ENCODE data around the gene TUBB2A.
"Not testable (repeated sequence)": the region's sequence is repeated elsewhere in the genome, so short reads cannot be mapped to it uniquely, and the experiment has no call there.

DNA sequence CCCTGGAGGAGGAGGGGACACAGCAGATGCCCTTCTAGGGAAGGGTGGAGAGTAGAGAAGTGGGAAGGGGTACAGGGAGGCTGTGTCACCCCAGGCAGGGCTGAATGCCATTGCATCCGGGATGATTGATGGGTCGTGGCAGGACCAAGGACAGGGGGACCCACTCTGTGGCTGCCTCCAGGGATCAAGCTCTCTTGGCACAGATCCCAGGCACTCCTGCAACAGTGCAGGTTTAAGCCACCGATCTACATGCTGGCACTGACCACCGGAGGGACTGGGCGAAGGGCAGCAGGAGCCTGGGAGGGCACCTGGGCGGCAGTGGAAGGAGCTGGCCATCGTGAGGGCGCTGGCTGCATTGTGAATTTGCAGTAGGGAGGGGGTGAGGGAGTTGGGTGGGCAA lies 22.6 kb upstream of the TUBB2A start:
- not testable (repeated sequence) for TF ChIP-seq POLR2AphosphoS5 (IDR thresholded peaks at IDR 0.05; ENCODE audit: low read depth, low read length); SIN3A (IDR thresholded peaks at IDR 0.05; ENCODE audit: borderline replicate concordance, insufficient read depth, low read depth, low read length)
- TF ChIP-seq, protein P1, sequence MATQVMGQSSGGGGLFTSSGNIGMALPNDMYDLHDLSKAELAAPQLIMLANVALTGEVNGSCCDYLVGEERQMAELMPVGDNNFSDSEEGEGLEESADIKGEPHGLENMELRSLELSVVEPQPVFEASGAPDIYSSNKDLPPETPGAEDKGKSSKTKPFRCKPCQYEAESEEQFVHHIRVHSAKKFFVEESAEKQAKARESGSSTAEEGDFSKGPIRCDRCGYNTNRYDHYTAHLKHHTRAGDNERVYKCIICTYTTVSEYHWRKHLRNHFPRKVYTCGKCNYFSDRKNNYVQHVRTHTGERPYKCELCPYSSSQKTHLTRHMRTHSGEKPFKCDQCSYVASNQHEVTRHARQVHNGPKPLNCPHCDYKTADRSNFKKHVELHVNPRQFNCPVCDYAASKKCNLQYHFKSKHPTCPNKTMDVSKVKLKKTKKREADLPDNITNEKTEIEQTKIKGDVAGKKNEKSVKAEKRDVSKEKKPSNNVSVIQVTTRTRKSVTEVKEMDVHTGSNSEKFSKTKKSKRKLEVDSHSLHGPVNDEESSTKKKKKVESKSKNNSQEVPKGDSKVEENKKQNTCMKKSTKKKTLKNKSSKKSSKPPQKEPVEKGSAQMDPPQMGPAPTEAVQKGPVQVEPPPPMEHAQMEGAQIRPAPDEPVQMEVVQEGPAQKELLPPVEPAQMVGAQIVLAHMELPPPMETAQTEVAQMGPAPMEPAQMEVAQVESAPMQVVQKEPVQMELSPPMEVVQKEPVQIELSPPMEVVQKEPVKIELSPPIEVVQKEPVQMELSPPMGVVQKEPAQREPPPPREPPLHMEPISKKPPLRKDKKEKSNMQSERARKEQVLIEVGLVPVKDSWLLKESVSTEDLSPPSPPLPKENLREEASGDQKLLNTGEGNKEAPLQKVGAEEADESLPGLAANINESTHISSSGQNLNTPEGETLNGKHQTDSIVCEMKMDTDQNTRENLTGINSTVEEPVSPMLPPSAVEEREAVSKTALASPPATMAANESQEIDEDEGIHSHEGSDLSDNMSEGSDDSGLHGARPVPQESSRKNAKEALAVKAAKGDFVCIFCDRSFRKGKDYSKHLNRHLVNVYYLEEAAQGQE (IDR thresholded peaks at IDR 0.05; ENCODE audit: insufficient read depth in 1 of 2, low read depth in 2 of 2, low read length in 1 of 2) = peak; percentile 44 to 56; a peak in 2 of 4 replicates
- TF ChIP-seq, protein P2, sequence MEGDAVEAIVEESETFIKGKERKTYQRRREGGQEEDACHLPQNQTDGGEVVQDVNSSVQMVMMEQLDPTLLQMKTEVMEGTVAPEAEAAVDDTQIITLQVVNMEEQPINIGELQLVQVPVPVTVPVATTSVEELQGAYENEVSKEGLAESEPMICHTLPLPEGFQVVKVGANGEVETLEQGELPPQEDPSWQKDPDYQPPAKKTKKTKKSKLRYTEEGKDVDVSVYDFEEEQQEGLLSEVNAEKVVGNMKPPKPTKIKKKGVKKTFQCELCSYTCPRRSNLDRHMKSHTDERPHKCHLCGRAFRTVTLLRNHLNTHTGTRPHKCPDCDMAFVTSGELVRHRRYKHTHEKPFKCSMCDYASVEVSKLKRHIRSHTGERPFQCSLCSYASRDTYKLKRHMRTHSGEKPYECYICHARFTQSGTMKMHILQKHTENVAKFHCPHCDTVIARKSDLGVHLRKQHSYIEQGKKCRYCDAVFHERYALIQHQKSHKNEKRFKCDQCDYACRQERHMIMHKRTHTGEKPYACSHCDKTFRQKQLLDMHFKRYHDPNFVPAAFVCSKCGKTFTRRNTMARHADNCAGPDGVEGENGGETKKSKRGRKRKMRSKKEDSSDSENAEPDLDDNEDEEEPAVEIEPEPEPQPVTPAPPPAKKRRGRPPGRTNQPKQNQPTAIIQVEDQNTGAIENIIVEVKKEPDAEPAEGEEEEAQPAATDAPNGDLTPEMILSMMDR (IDR thresholded peaks at IDR 0.05) = not testable (repeated sequence)

Data from Panc1 (cell line).